ENCODE measurements around the gene SHKBP1.

GRCh38 chr19:40619333-40620160 is 42.9 kb downstream of the SHKBP1 start:
- TF ChIP-seq CTCF (IDR thresholded peaks at IDR 0.05), result no peak
- no peak for TF ChIP-seq POLR2A (IDR thresholded peaks at IDR 0.05)

Measured in testis (tissue), 2 donors.